GM12892 (cell line): ENCODE results near the gene KCNT1.

Experiments used
- POLR2A ChIP-seq: IDR thresholded peaks from 2 replicates; pipeline ENCODE4 v1.6.1; 2011; ENCODE audit warnings: low read depth, low read length, control low read depth
- TAF1 ChIP-seq: IDR thresholded peaks from 2 replicates; pipeline ENCODE4 v1.6.1; 2011; ENCODE audit warnings: low read depth, mild to moderate bottlenecking, control low read depth, low read length, borderline replicate concordance

DNA sequence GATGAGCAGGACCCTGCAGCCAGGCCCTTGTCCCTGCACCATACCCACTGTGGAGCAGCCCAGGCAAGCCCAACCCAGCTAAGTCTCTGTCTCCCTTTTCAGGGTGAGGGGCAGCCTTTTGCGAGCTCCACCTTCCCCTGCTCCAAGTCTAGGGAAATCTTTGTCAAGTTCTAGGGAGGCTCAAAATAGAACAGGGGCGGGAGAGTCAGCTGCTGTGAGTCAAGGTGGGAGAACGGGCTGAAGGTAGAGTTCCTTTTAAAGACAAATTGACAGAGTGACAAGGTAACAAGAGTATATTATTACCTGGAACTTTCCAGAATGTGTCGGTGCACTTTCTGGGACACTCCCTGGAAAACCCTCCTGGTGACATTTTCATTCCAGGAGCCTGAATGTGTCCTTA, 64.7 kb downstream of the KCNT1 start:
- TF ChIP-seq POLR2A (no peak), TAF1 (no peak)
